HG02588 (cell line): ENCODE data around the gene RGS9BP.
"Not testable (repeated sequence)": the region's sequence is repeated elsewhere in the genome, so short reads cannot be mapped to it uniquely, and the experiment has no call there.

Experiments used
- ATAC-seq: cut with Tn5 transposase; IDR thresholded peaks from one replicate; pipeline ENCODE4 v1.9.1; 2021; ENCODE audit warnings: mild to moderate bottlenecking, moderate library complexity; ENCODE audit not compliant: unreplicated experiment

Gene RGS9BP, protein sequence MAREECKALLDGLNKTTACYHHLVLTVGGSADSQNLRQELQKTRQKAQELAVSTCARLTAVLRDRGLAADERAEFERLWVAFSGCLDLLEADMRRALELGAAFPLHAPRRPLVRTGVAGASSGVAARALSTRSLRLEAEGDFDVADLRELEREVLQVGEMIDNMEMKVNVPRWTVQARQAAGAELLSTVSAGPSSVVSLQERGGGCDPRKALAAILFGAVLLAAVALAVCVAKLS

DNA sequence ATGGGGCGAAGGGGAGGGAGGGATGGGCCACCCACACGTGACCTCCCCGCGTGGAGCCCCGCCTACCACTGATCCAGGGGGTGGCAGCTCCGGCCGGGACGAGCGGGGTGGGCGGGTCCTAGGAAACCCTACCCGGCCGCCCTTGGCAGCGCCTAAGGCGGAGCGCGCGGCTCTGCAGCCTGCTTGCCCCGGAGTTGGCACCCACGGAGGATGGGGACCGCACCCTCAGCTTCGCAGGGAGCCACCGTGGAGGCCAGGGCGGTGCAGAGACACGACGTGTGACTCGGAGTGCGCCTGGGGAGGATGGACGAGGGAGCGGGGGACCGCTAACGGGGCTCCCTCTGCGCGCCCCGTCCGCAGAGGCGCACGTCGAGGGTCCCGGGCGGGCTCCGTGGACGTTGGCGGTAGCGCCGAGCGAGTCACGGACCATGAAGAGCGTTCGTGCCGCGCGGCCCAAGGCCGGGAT lies at the start of gene RGS9BP:
RGS9BP (plus strand) TSS at position 129 of the 466 bp plus-strand sequence. CDS start 416 bp downstream, outside the sequence.
- peak; percentile 35 for ATAC-seq

DNA sequence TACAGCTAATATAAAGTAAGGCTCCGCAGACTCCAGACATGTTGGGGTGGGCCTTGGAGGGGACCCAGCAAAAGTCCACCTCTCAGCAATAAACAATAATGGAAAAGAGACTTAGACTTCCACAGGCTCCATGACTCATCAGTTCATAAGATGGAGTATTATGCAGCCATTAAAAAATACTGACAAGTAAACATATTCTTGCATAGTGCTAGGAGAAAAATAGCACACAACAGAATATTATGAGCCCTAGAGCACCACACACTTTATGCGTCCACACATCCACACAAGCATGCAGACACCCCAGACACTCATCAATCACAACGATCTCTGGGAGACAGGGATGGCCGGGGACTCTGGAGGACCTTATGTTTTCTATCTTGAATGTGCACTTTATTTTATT lies 48.7 kb upstream of the RGS9BP start:
- ATAC-seq, result no peak

DNA sequence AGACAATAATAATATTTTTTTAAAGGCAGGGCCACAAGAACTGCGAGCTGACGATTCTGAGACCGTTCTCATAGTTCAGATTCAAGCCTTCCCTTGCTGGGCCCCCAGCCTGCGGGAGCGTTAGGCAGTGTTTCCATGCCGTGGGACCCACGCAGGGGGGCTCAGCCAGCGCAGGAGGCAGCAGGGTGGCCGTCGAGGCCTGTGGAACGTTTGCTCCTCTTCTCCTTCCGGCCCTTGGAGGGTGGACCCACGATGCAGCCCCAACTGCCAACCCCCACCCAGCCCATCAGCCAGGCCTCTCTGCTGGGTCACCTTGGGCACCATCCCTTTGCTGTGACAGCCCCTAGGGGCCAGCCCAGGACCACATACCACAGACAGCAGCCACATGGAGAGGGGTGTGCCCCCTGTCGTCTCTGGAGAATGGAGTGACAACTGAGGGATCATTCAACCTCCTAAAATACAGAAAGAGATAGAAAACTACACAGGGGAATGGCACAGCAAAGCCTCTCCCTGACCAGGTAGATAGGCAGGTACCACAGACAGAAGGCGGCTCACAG lies 47.9 kb upstream of the RGS9BP start:
- ATAC-seq, result no peak

DNA sequence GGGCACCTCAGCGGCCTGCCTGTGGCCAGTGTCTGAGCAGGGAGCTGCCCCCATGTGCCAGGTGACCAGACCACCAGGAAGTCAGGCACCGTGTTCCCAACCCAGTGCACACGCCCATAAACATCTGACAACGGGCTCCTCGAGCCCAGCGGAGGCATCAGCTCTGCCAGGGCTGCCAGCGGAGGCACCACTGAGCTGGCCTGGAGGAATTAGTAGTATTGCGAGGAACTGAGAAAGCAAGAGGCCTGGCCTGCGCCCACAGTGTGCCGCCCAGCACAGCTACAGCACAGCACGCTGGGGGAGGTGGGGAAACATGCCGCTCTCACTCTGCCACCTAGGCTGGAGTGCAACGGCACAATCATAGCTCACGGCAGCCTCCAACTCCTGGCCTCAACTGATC lies 45.3 kb upstream of the RGS9BP start:
- no peak for ATAC-seq

DNA sequence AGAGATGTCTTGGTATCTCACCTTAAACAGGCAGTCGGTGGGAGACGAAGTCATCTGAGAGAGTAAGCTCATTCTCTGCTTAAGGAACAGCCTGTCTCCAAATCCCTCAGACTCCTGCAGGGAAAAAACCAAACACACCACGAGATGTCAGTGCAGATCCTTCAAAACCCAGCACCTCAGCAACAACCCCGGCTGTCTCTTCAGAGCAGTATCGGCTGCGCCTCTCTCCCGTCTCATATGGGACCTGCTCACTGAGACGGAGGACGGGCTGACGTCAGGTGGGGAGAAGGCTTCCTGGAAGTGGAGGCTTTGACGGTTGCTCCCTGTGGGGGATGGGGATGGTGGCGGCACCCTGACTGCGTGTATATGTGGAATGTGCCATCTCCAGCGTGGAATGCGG lies 44.3 kb upstream of the RGS9BP start:
- no peak for ATAC-seq

DNA sequence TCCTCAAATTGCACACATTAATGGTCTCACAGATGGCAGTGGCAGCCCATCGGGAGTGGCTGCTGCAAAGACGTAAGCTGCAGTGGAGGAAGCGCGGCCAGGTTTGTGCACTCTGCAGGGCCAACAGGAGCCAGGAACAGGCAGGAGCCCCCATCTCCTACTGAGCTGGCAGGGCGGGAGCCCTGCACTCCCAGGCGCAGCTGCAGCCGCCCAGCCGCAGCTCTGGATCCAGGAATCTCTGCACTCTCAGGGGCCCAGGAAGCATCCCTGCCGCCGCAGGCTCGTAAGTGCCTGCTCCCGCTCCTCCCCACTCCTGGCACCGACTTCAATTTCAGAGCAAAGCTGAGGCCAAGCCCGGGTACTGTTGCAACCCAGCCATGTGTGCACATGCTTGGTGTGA lies 38.2 kb upstream of the RGS9BP start:
- ATAC-seq, result no peak

DNA sequence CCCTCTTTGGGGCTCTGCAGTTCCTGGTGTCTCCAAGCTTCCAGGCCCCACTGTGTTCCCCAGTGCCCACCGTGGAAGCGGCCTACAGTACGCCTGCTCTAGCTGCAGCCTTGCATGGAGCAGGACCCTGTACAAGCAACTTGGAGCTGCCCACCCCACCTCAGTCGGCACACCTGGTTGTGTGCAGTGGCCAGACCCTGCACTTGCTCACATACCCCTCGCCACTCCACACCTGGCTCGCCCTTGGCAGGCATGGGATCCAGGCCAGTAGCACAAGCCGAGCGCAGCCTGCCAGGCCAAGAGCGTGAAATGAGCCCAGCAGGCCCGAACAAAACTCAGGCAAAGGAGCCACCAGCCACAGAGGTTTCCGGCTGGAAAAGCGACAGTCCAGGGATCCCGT lies 37.0 kb upstream of the RGS9BP start:
- ATAC-seq, result no peak

DNA sequence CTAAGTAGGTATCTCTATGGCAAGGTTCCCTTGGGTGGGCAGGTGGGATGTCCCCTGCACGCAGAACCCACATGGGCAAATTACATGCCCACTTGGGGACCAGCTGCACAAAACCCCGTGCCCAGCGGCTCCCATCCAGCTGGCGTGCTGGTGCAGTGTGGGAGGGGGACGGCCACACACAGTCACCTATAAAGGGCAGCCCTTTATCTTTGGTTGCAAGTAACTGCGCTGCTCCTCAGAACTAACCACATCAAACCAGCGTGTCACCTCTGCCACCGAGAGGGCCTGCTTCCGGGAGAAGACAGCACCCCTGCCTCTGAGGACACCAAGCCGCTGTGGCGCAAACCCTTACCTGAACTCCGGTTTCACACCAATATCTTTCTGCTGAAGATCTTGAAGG lies 32.9 kb upstream of the RGS9BP start:
- no peak for ATAC-seq

DNA sequence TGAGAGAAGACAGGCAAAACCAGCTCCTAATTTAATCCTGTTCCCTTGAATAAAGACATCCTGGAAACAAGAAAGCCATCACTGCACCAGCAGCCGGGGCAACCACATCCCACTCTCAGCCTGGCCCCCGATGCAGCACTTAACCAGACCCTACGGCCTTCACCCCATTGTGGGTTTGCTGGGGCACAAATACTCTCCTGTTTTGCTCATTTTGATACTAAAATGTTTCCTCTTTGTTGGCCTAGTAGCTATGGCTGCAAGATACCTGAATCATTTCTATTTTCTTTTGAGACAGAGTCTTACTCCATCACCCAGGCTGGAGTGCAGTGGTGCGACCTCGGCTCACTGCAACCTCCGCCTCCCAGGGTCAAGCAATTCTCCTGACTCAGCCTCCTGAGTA lies 29.1 kb upstream of the RGS9BP start:
- no peak for ATAC-seq

DNA sequence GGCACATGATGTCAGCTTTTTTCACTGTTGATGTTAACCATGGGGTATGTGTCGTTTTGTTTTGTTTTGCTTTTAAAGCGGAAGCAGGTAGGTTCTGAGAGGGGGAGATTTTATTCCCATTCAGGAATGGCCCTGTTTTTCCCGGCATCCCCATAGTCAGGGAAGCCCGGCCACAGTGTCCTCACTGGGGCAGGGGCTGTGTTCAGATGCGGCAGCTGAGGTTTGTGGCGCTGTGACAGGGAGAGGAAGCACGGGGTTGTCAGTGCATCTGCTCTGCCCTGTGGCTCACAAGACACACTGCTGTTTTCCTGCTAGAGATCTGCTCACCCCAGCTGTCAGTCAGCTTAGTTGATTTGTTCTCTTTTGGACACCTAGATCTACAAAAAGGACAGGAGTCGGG lies 28.3 kb upstream of the RGS9BP start:
- no peak for ATAC-seq

DNA sequence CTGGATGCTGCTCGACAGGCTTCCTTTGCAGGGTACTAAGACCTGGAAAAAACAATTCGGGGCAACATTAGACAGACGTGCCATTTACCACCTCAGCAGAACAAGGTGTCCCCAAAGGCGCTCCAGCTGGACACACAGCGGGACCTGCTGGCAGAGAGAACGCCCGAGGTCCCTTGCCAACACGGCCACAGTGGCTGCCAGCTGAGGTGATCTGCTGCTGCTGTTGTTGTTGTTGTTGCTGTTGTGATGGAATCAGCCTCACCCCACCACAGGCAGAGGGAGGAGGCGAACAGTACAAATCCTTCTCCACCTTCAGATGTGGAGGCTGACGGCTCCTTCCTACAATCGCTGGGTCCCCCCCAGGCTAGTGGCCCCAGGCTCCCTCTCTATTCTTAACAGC lies 25.9 kb upstream of the RGS9BP start:
- ATAC-seq, result no peak

DNA sequence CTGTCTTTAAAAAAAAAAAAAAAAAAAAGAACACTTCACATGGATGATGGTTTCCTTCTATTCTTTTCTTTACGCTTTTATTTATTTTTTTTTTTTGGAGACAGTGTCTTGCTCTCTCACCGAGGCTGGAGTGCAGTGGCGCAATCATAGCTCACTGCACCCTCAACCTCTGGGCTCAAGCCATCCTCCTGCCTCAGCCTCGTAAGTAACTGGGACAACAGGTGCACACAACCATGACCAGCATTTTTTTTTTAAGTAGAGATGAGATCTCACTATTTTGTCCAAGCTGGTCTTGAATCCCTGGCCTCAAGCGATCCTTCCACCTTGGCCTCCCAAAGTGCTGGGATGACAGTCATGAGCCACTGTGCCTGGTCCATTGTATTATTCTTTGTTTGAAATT lies 25.0 kb upstream of the RGS9BP start:
- no peak for ATAC-seq

DNA sequence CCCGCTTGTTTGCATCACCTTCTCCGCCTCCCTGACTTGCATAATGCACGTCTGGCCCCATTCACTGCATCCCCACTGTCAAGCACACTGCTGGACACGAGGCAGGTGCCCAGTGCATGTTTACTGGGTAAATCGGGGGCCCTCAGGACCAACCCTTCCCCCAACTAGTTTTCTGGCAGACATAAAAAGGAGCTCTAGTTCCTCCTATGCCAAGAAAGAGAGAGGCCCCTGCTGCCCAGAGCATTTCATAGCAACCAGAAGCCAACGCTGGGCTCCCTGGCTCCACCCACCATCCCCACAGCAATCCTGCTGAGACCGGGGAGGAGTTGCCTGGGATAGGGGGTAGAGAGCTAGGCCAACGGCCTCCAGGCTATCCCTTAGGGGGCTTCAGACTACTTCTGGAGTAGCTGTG lies 23.9 kb upstream of the RGS9BP start:
- ATAC-seq, result no peak

DNA sequence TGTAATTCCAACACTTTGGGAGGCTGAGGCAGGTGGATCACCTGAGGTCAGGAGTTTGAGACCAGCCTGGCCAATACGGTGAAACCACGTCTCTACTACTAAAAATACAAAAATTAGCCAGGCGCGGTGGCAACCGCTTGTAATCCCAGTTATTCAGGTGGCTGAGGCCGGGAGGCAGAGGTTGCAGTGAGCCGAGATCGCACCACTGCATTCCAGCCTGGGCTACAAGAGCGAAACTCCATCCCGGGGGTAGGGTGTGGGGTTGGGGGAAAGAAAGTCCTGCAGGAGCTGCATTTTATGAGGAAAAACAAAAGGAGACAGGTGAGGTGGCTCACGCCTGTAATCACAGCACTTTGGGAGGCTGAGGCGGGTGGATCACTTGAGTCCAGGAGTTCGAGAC lies 23.3 kb upstream of the RGS9BP start:
- not testable (repeated sequence) for ATAC-seq

DNA sequence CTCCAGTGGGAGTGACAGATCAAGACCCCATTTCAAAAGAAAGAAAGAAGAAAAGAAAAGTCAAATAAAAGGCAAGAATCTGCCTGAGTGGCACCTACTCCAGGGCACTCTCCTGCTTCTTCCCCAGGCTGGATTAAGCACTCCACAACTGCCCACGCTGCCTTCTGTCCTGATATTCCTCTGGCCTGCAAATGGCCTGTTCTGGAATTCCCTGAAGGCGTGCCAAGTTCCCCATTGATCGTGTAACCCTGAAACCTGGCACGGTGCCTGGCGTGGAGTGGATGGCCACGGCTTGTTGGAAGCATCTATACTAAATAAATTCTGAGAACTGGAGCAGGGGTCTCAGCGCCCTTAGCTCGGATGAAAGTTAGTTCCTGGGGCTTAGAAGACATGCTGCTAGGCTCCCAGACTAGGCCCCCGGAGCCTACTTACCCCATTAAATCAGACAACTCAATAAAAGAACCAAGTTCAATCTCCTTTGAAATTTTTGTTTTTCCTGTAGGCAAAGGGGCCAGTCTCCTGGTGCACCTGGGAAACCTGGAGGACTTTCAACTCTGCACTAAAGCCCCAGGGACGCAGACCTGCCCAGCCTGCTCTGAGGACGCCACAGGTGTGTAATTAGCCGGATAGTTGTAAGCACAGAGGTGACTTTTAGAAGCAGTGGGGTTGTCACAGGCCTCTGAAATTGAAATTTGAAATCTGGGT lies 22.6 kb upstream of the RGS9BP start:
- no peak for ATAC-seq

DNA sequence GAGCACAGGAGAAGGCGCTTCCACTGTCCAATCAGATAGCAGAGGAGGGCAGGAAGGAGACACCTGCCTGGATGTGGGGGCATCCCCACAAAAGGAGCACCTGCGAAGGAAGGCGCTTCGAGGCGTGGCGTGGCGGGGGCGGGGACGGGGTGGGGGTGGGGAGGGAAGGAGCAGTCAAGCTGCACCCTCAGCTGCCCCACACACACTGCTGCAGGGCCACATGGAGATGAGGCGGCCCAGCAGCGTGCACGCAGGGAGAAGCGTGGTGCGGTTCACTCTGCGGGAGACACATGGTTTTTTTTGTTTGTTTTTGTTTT lies 22.1 kb upstream of the RGS9BP start:
- no peak for ATAC-seq

DNA sequence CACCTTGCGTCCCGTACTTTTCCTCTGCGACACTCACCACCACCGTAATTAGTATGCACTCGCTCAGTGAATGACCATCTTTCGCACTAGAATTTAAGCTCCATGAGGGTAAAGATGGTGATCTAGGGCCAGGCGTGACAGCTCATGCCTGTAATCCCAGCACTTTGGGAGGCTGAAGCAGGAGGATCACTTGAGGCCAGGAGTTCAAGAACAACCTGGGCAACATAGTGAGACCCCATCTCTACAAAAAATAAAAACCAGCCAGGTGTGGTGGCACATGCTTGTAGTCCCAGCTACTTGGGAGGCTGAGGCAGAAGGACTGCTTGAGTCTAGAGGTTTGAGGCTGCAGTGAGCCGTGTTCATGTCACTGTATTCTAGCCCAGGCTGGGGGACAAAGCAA lies 19.3 kb upstream of the RGS9BP start:
- not testable (repeated sequence) for ATAC-seq

DNA sequence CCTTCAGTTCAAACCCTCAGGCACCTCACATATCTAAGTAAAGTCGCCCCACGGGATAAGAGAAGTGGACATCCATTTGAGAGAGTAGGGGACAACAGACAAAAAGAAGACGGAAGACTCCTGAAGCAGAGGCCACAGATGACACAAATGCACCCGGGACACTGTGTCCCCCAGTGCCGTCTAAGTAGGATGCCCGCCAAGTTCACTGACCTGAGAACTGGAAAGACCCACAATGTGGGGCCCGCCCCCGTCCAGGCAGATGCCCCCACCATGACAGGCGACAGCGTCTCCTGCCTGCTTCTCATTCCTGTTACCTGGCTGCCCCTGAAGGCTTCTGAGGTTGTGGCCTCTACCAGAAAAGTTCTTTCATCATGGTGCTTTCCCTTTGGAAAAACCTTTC lies 17.6 kb upstream of the RGS9BP start:
- ATAC-seq, result no peak

DNA sequence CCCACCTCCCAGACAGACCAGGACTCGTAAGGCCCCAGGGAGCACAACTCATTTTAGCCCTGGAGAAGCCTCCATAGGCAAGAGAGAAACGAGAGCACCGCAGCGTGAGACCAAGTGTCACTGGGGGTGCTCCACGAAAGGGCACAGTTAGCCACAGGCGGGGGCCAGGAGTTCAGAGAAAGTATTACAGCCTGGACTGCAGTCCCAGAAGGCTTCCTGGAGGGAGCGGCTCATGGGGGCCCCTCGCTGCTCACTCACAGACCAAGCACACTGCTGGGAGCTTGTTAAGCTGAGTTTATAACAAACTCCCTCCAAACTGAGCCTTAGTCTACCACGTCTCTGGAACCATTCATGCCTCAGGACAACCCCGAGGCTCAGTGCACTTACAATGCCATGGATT lies 17.1 kb upstream of the RGS9BP start:
- ATAC-seq, result no peak

DNA sequence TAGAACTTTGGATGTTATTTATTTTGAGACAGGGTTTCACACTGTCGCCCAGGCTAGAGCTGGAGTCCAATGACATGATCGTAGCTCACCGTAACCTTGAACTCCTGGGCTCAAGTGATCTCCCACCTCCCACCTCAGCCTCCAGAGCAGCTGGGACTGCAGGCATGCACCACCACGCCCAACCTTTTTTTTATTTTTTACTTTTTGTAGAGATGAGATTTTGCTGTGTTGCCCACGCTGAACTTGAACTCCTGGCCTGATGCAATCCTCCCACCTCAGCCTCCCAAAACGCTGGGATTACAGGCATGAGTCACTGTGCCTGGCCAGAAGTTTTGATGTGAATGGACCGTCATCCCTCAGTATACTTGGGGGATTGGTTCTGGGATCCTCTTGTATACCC lies 14.3 kb upstream of the RGS9BP start:
- ATAC-seq, result no peak

DNA sequence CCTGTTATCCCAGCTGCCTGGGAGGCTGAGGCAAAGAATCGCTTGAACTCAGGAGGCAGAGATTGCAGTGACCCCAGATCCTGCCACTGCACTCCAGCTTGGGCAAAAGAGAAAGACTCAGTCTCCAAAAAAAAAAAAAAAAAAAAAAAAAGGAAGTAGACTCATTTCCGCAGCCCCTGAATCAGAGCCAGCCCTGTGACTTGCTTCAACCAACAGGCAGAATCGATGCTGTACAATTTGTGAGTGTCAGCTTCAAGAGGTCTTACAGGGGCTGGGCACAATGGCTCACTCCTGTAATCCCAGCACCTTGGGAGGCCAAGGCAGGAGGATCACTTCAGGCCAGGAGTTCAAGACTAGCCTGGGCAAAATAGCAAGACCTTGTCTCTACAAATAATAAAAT lies 13.5 kb upstream of the RGS9BP start:
- no peak for ATAC-seq

DNA sequence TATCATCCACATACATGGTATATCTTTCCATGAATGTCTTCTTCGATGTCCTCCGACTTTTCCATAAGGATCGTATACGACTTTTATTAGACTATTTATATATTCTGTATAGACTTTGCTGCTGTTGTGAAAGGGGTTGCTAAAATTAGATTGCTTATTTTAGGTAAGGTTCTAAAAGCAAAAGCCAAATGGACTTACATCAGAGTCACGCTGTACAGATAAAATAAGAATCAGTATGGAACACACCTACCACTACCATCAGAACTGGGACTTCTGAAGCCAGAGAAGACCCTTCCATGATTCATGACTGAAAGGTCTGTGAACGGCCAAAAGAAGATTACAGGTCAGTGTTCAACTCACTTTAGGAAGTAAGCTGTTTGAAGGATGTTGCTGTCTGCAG lies 9.6 kb upstream of the RGS9BP start:
- ATAC-seq, result no peak

DNA sequence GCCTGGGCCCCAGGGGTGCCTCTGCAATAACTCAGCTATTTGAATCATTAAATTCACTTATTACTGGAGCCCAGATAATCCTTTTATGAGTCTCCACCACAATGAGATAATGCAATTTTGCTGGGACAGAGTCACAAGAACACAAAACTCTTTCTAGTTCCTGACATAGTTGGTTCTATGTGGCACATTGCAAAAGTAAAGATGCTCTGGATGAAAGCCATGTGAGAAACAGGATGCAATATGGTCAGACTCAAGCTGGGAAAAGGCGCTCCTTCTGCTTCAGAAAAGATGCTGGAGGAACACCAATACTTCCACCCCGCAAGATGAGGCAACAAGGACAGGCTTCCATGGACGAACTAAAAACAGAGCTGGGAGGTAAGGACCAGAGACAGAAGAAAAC lies 6.3 kb upstream of the RGS9BP start:
- ATAC-seq, result no peak
